GM03348 (cell line): ENCODE data around the gene MASP1.
"Not testable (repeated sequence)": the region's sequence is repeated elsewhere in the genome, so short reads cannot be mapped to it uniquely, and the experiment has no call there.

ENCODE experiments used
- DNase-seq: peaks from one replicate; pipeline ENCODE4 v3.0.0; 2012; ENCODE audit warnings: low spot score

The MASP1 gene

DNA sequence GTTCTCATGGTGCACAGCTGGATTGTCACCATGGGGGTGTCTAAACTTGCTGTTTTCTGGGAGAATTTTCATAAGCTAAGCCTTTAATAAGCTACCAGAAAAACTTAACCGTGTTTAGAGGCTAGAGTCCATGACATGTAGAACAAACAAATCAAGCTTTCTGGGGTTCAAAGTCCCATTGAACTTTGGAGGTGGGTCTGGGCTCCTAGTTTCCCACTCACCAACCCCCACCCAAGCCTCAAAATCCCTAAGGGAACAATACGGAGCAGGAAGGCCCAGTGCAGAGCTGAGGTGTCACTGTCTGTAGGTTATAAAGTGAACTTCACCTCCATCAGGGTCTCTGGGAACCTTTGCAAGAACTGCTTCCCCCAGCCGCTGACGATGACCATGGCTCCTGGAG, 68.7 kb downstream of the MASP1 start:
- DNase-seq = no peak

DNA sequence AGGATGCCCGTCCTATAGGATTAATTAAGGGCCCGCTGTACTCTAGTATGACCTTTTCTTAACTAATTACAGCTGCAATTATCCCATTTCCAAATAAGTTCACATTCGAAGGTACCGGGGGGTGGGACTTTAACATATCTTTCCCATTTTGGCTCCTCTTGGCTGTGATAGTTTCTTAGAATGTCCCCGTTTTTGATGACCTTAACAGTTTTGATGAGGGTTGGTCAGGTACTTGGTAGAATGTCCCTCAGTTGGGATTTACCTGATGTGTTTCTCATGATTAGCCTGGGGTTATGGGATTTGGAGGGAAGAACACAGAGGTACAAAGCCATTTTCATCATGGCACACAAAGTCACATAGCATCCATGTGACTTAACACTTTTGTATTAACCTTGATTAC, 76.1 kb downstream of the MASP1 start:
- DNase-seq = no peak

- DNase-seq = no peak
Observed at GRCh38 chr3:187213616-187214015, 77.9 kb downstream of the MASP1 start.

- no peak for DNase-seq
Observed at GRCh38 chr3:187212705-187213104, 78.8 kb downstream of the MASP1 start.

DNA sequence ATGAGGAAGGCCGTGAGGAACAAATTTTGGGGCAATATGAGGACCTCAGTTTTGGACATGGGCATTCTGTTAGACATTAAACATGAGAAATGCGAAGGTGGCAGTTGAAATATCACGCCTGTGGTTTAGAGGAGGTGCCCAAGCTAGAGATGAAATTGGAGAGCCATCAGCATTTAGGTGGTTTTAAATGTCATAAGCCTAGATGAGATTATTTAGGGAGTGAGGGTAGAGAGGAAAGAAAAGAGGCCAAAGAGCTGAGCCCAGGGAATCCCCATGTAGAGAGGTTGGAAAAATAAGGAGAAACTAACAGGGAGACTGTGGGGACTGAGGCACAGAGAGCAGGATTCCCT, 79.4 kb downstream of the MASP1 start:
- DNase-seq = no peak

DNA sequence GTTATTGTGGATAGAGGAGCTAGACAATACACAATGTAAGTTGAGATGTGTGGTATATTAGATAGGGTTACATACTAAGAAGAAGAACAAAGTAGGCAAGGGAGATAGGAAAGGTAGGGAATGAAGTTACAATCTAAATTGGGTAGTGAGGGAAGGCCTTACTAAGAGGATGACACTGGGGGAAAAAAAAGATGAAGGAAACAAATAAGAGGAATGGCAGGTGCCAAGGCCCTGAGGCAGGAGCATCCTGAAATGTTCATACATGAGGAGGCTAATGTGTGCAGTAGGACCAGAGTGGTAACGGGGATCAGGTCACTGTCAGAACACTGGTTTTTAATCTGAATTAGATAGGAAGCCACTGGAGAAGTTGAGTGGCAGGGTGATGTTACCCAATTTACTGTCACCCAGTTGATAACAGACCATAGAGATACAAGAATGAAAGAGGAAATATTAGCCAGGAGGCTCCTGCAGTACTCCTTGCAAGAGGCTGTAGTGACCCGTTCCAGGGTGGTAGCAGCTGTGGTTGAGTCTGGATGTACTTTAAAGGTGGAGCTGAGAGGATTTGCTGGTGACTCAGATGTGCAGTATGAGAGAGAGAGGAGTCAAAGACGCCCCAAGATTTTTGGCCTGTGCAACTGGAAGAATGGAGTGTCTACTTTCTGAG, 79.9 kb downstream of the MASP1 start:
- DNase-seq = peak; percentile 69

DNA sequence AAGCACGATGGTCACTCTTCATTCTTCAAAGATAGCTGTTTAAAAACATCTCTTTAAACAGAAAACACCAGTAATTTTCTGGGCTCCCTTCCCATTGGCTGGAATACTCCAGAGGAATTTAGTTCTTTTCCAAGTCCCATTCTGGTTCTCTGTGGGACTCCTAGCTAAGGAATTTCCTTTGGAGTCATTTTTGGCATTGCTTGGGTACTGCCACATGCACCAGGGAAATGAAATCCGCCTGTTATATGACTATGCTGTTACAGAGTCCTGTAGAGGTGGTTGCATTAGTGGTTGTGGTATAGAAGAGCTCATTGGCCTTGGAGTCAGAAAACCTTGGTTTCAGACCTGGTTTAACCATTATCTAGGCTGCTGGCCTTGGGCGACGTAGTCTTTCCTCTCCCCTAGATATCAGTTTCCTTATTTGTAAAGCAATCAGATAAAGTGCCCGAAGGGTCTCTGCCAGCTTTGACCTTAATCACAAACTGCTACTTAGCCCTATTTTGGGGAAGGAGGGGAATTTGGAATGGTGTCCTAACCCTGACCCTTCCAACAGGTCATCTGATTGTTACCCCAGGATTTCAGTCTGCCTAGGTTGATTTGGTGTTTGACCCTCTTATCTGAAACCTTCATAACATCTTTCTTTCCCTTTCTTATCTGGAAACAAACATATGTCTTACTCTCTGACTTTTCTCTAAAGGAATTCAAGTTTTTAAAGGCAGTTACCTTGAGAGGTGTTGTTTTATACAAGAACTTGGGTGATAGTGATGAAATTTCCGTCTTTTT, 80.8 kb downstream of the MASP1 start:
- peak; percentile 83 for DNase-seq

- no peak for DNase-seq
Observed at GRCh38 chr3:187210091-187210490, 81.4 kb downstream of the MASP1 start.

GRCh38 chr3:187209491-187209890, 82.0 kb downstream of the MASP1 start:
- peak; percentile 40 for DNase-seq

DNA sequence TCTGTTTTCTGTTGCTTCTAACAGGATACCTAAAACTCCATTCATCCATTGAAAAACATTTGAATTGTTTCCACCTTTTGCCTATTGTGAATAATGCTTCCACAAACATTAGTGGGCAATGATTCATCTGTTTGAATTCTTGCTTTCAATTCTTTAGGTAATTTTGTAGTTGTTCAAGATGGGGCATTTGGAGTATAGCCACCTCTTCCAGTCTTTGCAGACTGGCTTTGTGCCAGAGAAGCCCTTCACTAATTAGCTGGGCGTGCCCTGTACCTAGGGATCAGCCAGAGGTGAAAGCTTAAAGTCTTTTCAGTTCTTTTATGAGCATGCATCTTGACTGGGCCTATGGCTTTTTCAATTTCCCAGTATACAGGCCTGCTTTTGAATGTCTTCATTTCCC, 83.4 kb downstream of the MASP1 start:
- DNase-seq = peak; percentile 17

GRCh38 chr3:187207624-187208023, 83.9 kb downstream of the MASP1 start:
- DNase-seq = no peak

DNA sequence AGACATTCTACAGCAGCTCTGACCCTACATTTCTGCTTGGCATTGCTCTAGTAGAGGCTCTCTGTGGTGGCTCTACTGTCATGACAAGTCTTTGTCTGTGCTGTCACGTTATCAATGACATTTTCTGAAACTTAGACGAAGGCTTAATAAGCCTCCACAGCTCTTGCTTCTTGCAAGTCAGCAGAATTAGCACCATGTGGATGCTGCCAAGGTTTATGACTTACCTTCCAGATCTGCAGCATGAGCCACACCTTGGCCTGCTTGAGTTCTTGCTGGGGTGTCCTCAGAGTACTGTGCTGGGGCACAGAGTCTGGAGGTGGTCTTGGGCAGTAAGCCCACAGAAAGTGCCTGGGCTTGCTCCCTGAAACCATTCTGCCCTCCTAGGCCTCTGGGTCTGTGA, 84.5 kb downstream of the MASP1 start:
- DNase-seq = no peak

GRCh38 chr3:187205683-187206082, 85.9 kb downstream of the MASP1 start:
- no peak for DNase-seq

DNA sequence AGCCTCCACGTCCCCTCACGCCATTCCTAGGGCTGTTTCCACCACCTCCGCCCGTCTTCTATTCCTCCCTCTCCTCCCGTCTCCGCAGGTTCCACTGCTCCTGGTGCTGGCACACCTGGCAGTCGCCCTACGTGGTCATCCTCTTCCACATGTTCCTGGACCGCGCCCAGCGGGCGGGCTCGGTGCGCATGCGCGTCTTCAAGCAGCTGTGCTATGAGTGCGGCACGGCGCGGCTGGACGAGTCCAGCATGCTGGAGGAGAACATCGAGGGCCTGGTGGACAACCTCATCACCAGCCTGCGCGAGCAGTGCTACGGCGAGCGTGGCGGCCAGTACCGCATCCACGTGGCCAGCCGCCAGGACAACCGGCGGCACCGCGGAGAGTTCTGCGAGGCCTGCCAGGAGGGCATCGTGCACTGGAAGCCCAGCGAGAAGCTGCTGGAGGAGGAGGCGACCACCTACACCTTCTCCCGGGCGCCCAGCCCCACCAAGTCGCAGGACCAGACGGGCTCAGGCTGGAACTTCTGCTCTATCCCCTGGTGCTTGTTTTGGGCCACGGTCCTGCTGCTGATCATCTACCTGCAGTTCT, 92.0 kb downstream of the MASP1 start:
- DNase-seq = not testable (repeated sequence)

- DNase-seq = no peak
Observed at GRCh38 chr3:187198490-187198889, 93.0 kb downstream of the MASP1 start.

- DNase-seq = no peak
Observed at GRCh38 chr3:187197335-187197649, 94.2 kb downstream of the MASP1 start, which contains the start of gene RTP1. RTP1 (plus strand) TSS chr3:187197486; CDS start chr3:187197516, 30 bp downstream.

DNA sequence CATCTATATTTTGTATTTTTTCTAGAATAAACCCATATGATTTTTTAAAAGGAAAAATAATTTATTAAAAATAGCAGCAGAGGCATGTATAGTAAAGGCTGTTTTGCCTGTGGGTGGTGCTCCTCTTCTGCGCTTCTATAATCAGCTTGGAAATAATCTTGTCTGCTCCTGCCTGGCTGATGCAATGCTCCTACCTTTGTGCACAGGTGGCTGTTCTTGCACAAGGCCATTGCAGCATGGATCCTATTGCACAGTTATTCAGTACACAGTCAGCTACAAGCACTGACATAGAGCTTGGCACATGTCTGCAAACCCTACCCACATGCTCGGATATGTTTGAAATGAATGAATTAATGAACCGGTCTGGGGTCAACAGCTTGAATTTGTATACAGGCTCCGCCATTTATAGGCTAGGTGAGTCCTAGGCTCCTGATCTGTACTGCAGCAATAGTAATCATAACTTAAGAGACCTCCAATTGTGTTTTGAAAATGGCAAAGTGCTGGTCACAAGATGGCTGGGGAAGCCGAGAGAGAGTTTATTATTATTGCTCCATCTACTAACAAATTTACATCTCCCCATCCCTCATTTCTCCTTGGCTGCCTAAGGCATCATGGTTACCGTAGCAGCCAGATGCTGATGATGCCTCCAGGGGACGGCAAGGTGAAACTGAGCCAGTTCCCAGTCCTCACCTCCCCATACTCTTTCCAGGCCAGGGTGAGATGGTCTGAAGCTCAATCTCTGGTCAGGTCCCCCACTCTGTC, 94.8 kb downstream of the MASP1 start:
- no peak for DNase-seq

- peak; percentile 67 for DNase-seq
Observed at GRCh38 chr3:187193181-187193580, 98.4 kb downstream of the MASP1 start.

- DNase-seq = no peak
Observed at GRCh38 chr3:187191271-187191670, 100.3 kb downstream of the MASP1 start.

DNA sequence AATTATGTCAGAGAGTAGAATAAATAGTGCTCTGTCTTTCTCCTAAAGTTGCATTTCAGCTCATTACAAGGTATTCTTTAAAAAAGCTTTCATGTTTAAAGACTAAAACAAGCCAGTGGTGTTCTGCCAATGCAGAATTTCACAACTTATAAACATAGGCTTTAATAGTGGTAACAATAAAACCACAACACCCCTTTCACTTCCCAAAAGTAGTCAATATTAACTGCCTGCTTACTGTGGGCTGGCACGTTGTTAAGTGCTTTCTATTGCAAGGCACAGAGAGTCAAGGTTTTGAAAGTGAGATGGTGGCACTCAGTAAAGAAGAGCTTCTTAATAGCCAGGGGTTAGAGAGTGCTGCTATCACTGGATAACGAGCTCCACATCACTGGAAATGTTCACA, 102.6 kb downstream of the MASP1 start:
- no peak for DNase-seq

DNA sequence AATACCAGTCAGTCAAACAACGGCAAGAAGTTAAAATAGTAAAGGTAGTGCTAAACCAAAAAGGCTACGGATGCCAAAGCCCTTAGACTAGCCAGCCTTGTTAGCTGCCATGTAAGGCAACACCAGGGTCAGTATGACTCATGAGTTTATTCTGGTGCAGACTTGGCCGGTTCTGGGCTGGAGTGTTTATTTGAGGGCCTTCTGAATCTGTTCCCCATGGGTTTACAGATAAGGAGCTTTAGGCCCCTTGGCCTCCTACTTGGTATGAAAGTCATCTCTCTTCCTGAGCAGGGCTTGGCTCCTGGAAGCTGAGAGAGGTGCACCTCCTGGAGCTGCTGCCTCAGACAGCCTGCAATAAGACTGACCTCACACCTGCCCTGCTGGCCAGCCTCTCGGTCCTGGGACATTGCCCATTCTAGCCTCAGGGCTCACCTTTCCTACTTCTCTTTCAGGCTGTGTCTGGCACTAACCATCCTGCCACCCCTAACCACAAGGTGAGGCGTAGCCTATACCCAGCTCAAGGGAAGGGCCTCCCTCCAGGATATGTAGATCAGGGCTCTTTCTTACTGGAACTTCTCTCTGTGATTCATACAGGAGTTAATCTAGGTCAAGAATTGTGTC, 104.6 kb downstream of the MASP1 start:
- DNase-seq = peak; percentile 80

DNA sequence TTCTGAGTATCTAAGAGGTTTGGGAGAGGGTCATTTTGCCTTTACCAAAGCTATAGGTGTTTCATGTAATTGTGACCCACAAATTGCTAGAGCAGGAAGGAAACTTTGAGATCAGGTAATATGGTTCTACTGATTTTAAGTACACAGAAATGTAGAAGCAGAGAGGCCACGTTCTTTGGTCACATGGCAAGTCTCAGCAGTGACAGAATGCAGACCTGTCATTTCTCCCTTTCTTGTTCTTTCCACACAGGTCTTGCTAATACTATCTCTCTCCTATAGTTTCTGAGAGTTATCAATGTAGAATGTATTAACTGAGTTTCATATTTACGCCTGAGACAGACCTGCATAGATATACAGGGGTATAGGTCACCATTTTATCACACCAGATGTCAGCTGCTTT, 105.2 kb downstream of the MASP1 start:
- no peak for DNase-seq
